HCT116 (cell line): Measurements from ENCODE around the gene CCDC32. TPM values are rescaled to one million over a fixed set of nuclear protein-coding genes. Genes with fewer than 3 reads are reported as not detected.
A peak's percentile ranks its signal among the peaks of the same experiment; 100 is the strongest.

Source experiments
- ATAC-seq: fragments of 200-7000 bp; cut with Tn5 transposase; 2 replicates; pipeline ENCODE4 v1.9.1; 2020; ENCODE audit warnings: mild to moderate bottlenecking, moderate library complexity
- BruUV-seq: library from RNA; stranded (reverse); fragments of 400-500 nt; replicated peaks from 2 replicates; lab custom pipeline; 2021; lab: Mats Ljungman, UMichigan
- CTCF ChIA-PET: fragments of 300-600 bp; sonication (Branson Sonifier 250); formaldehyde crosslinking; loops from one replicate; lab custom pipeline; 2021; ENCODE audit warnings: antibody characterized with exemption; lab: Charles Lee
- POLR2A ChIA-PET: fragments of 300-600, 350-600 bp; sonication (Branson Sonifier 250); formaldehyde crosslinking; loops from one replicate; lab custom pipeline; 2021; ENCODE audit warnings: antibody characterized with exemption; lab: Charles Lee
- RAD21 ChIA-PET, 2 experiments: fragments of 300-600 bp; sonication (Branson Sonifier 250); formaldehyde crosslinking; loops; one replicate each; lab custom pipeline; 2023; ENCODE audit warnings: low total read pairs in 2 of 2; ENCODE audit not compliant: uncharacterized antibody in 2 of 2, unreplicated experiment in 2 of 2, low non-redundant PET in 1 of 2; lab: Charles Lee
- DNase-seq: peaks from one replicate; pipeline ENCODE4 v3.0.0-alpha.2; 2010; ENCODE audit warnings: low read depth, low spot score
- H2AFZ ChIP-seq: fragments of 200-600 bp; shearing (Covaris generic), sonication (generic); 2 replicates; pipeline ENCODE4 v1.6.1; 2017; ENCODE audit warnings: low read depth, mixed run types, mixed read lengths, antibody characterized with exemption, low read length; ENCODE audit not compliant: poor library complexity, severe bottlenecking
- H3K27ac ChIP-seq: 2 replicates; pipeline ENCODE4 v1.5.1; 2012; ENCODE audit warnings: low read depth, low read length
- H3K27me3 ChIP-seq: fragments of 200-600 bp; sonication (generic); 2 replicates; pipeline ENCODE4 v1.6.1; 2016; ENCODE audit warnings: mixed run types, low read length, mixed read lengths; ENCODE audit not compliant: insufficient read depth
- H3K36me3 ChIP-seq, 2 experiments: fragments of 200-500 bp in 1 of 2; fragments of 200-600 bp in 1 of 2; sonication (Bioruptor generic) in 1 of 2; sonication (generic) in 1 of 2; 2 replicates each; pipeline versions ENCODE4 v1.5.1 to v1.6.1; 2014 to 2016; ENCODE audit warnings: low read length in 2 of 2, inconsistent platforms in 1 of 2, mixed read lengths in 1 of 2, mixed run types in 1 of 2; ENCODE audit not compliant: insufficient read depth in 2 of 2, control insufficient read depth in 1 of 2
- H3K4me1 ChIP-seq, 2 experiments: fragments of 200-600 bp in 1 of 2; sonication (generic) in 1 of 2; 2 replicates each; pipeline versions ENCODE4 v1.5.1 to v1.6.1; 2012 to 2017; ENCODE audit warnings: low read length in 2 of 2, inconsistent platforms in 1 of 2, mild to moderate bottlenecking in 1 of 2, mixed read lengths in 1 of 2, mixed run types in 1 of 2, moderate library complexity in 1 of 2; ENCODE audit not compliant: insufficient read depth in 2 of 2, control insufficient read depth in 1 of 2
- H3K4me2 ChIP-seq: fragments of 200-600 bp; sonication (generic); 2 replicates; pipeline ENCODE4 v1.6.1; 2017; ENCODE audit warnings: mixed run types, low read length, mixed read lengths
- H3K4me3 ChIP-seq, 2 experiments: fragments of 200-600 bp in 1 of 2; sonication (generic) in 1 of 2; replicated peaks in 1 of 2; 2 replicates each; pipeline ENCODE4 v1.5.1; 2011 to 2016; ENCODE audit warnings: low read length in 2 of 2, control low read depth in 1 of 2, low read depth in 1 of 2, mild to moderate bottlenecking in 1 of 2, mixed read lengths in 1 of 2, mixed run types in 1 of 2
- H3K79me2 ChIP-seq: fragments of 200-600 bp; sonication (generic); 2 replicates; pipeline ENCODE4 v1.6.1; 2017; ENCODE audit warnings: mild to moderate bottlenecking, mixed run types, low read length, moderate library complexity, mixed read lengths; ENCODE audit not compliant: insufficient read depth
- H3K9ac ChIP-seq: fragments of 200-600 bp; sonication (generic); 2 replicates; pipeline ENCODE4 v1.6.1; 2016; ENCODE audit warnings: low read length, mixed read lengths
- H3K9me2 ChIP-seq: fragments of 200-600 bp; sonication (generic), shearing (Covaris generic); 2 replicates; pipeline ENCODE4 v1.6.1; 2017; ENCODE audit warnings: mixed run types, mild to moderate bottlenecking, moderate library complexity; ENCODE audit not compliant: insufficient read depth
- H3K9me3 ChIP-seq, 2 experiments: fragments of 200-500 bp in 1 of 2; fragments of 200-600 bp in 1 of 2; sonication (Bioruptor generic) in 1 of 2; sonication (generic) in 1 of 2; 2 replicates each; pipeline ENCODE4 v1.6.1; 2014 to 2017; ENCODE audit warnings: low read length in 2 of 2, mixed read lengths in 2 of 2, inconsistent platforms in 1 of 2, low read depth in 1 of 2, mild to moderate bottlenecking in 1 of 2, mixed run types in 1 of 2, moderate library complexity in 1 of 2; ENCODE audit not compliant: control insufficient read depth in 1 of 2, insufficient read depth in 1 of 2
- H4K20me1 ChIP-seq: fragments of 200-600 bp; sonication (generic), shearing (Covaris generic); 2 replicates; pipeline ENCODE4 v1.6.1; 2017; ENCODE audit warnings: mixed run types, mild to moderate bottlenecking, moderate library complexity; ENCODE audit not compliant: insufficient read depth
- CTCF ChIP-seq, 3 experiments: fragments of 200-600 bp in 1 of 3; sonication (generic) in 1 of 3; IDR thresholded peaks in 2 of 3; conservative IDR thresholded peaks in 1 of 3; 2 replicates each; pipeline ENCODE4 v1.5.1; 2012 to 2017; ENCODE audit warnings: low read depth in 2 of 3, low read length in 2 of 3, antibody characterized with exemption in 1 of 3, borderline replicate concordance in 1 of 3, control low read depth in 1 of 3, mild to moderate bottlenecking in 1 of 3, mixed read lengths in 1 of 3, mixed run types in 1 of 3, moderate library complexity in 1 of 3; ENCODE audit not compliant: insufficient read depth in 1 of 3
- EZH2 ChIP-seq: fragments of 200-600 bp; sonication (generic); IDR thresholded peaks from 2 replicates; pipeline ENCODE4 v1.6.1; 2017; ENCODE audit warnings: antibody characterized with exemption, mixed run types
- EZH2phosphoT487 ChIP-seq: fragments of 200-600 bp; IDR thresholded peaks from 2 replicates; pipeline ENCODE4 v1.6.1; 2018; ENCODE audit warnings: antibody characterized with exemption, borderline replicate concordance
- FOSL1 ChIP-seq: IDR thresholded peaks from 2 replicates; pipeline ENCODE4 v1.6.1; 2012; ENCODE audit warnings: low read depth
- JUND ChIP-seq: IDR thresholded peaks from 2 replicates; pipeline ENCODE4 v1.6.1; 2012
- MAX ChIP-seq: IDR thresholded peaks from 2 replicates; pipeline ENCODE4 v1.6.1; 2012
- POLR2AphosphoS5 ChIP-seq: IDR thresholded peaks from 2 replicates; pipeline ENCODE4 v1.6.1; 2011; ENCODE audit warnings: mild to moderate bottlenecking, low read depth, low read length, moderate library complexity
- SIN3A ChIP-seq: IDR thresholded peaks from 2 replicates; pipeline ENCODE4 v1.6.1; 2012; ENCODE audit warnings: low read depth
- SRF ChIP-seq: IDR thresholded peaks from 2 replicates; pipeline ENCODE4 v1.6.1; 2012; ENCODE audit warnings: low read depth
- YY1 ChIP-seq: IDR thresholded peaks from 2 replicates; pipeline ENCODE4 v1.6.1; 2011; ENCODE audit warnings: low read length, low read depth, moderate library complexity, mild to moderate bottlenecking; ENCODE audit not compliant: insufficient replicate concordance; ENCODE audit errors: extremely low read depth
- ZNF274 ChIP-seq: fragments of 200-500 bp; sonication (Bioruptor generic); IDR thresholded peaks from 2 replicates; pipeline ENCODE4 v1.6.1; 2014; ENCODE audit warnings: mild to moderate bottlenecking, low read depth, low read length, inconsistent platforms
- intact Hi-C: fragments of 100-400 bp; cut with micrococcal nuclease; formaldehyde crosslinking; loops from 2 replicates; pipeline ENCODE4 v1.10.0; 2022
- total RNA-seq: library from RNA; stranded (reverse); gene quantifications from one replicate; pipeline ENCODE4 v1.2.1, GENCODE V29; 2021; ENCODE audit not compliant: unreplicated experiment
- TF ChIP-seq, protein P1 (sequence below): IDR thresholded peaks from 2 replicates; pipeline ENCODE4 v1.6.1; 2012; ENCODE audit warnings: low read depth

CCDC32 gene
- total RNA-seq, 1 experiment from 2014 or later, result 18.6 TPM

- no TSS peak for BruUV-seq
- CTCF ChIA-PET, result interaction anchor here (1.7 to 2.6 kb wide), 3 partner anchors 9 to 283 kb away, joined by 4 to 13 read pairs (median 5); no protein-coding TSS in a partner anchor
- H4K20me1 ChIP-seq, result no peaks in the 10 kb centered on the region
- no peak for ATAC-seq
- no peaks in the 10 kb centered on the region for H3K9me3 ChIP-seq
- POLR2A ChIA-PET, result interaction anchor here (1.0 kb wide), 1 partner anchor 26 kb away, joined by 3 read pairs; the partner anchor contains the start of gene CCDC32
- no peaks in the 10 kb centered on the region for H3K9me2 ChIP-seq
- no peak overlapping the region for H3K9ac ChIP-seq
- H3K27ac ChIP-seq, result no peak overlapping the region
- H3K36me3 ChIP-seq, result no peaks in the 10 kb centered on the region
- H3K4me1 ChIP-seq, result peaks cover 0 to 20% of the 10 kb centered on the region in 2 experiments; a peak in 2 of 4 replicates
- no peak for TF ChIP-seq SRF
- TF ChIP-seq EZH2, result no peak
- TF ChIP-seq MAX, result no peak
- TF ChIP-seq POLR2AphosphoS5, result no peak
- no peak for DNase-seq
- H3K27me3 ChIP-seq, result no peaks in the 10 kb centered on the region
- RAD21 ChIA-PET, result no interaction called here
- intact Hi-C loops, result loop anchor here (5.0 to 10.0 kb wide), 2 partner anchors 194 to 302 kb away; partner anchors contain the start of gene VPS18
- H2AFZ ChIP-seq, result peak overlapping the region; percentile 75
- no peak overlapping the region for H3K4me3 ChIP-seq
- H3K79me2 ChIP-seq, result peaks cover 12% of the 10 kb centered on the region
- H3K4me2 ChIP-seq, result no peak overlapping the region
Observed at GRCh38 chr15:40590667-40591050, 25.8 kb upstream of the CCDC32 start.

DNA sequence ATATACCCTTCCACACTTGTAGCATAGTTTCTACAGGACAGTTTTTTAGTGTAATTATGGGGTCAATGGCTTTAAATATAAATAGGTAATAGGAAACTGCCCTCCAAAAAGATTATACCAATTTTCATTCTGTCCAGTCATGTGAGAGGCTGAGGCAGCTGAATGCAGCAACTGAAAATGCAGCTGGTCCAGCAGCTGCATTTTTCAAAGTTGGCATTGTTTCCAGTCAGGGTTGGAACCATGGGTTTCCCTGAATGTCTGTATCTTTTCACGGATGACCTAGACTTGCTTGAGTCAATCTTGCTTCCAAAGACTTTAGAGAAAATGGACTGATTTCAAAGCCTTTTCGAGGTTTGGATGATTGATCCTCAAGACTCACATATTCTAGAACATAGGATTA, 19.3 kb upstream of the CCDC32 start:
- POLR2A ChIA-PET, result interaction anchor here (0.7 to 2.1 kb wide), 6 partner anchors 9 to 290 kb away, joined by 3 to 16 read pairs (median 3); partner anchors contain the start of genes CCDC32, RHOV and RPUSD2
- H3K27ac ChIP-seq, result no peak overlapping the region
- H2AFZ ChIP-seq, result peak overlapping the region; percentile 36
- no peaks in the 10 kb centered on the region; the same call in 1 of the 2 replicates for H3K9me2 ChIP-seq
- H3K4me3 ChIP-seq, result peak overlapping the region in 1 of 2 experiments; percentile 35; a peak in 2 of 4 replicates
- DNase-seq (no peak), ATAC-seq (no peak)
- no peaks in the 10 kb centered on the region for H3K79me2 ChIP-seq
- H3K9ac ChIP-seq, result peak overlapping the region; percentile 41
- peaks cover 0 to 3% of the 10 kb centered on the region in 2 experiments; a peak in 1 of 4 replicates for H3K9me3 ChIP-seq
- H3K4me1 ChIP-seq, result peaks cover 10 to 23% of the 10 kb centered on the region in 2 experiments; a peak in 3 of 4 replicates
- peak overlapping the region; percentile 73 for H3K4me2 ChIP-seq
- H3K36me3 ChIP-seq, result no peaks in the 10 kb centered on the region
- H4K20me1 ChIP-seq, result no peaks in the 10 kb centered on the region
- CTCF ChIA-PET, result interaction anchor here (0.9 to 1.5 kb wide), 3 partner anchors 9 to 19 kb away, joined by 3 to 4 read pairs (median 3); partner anchors contain the start of genes CCDC32, KNL1 and RPUSD2
- intact Hi-C loops, result no loop called here
- H3K27me3 ChIP-seq, result no peaks in the 10 kb centered on the region
- TSS peak; percentile 82 for BruUV-seq
- RAD21 ChIA-PET, result interaction anchor here in 1 of 2 experiments (0.7 kb wide), 1 partner anchor 35 kb away, joined by 4 read pairs; no protein-coding TSS in a partner anchor
- no peak for TF ChIP-seq YY1
- TF ChIP-seq SIN3A, result no peak
- TF ChIP-seq, protein P1, sequence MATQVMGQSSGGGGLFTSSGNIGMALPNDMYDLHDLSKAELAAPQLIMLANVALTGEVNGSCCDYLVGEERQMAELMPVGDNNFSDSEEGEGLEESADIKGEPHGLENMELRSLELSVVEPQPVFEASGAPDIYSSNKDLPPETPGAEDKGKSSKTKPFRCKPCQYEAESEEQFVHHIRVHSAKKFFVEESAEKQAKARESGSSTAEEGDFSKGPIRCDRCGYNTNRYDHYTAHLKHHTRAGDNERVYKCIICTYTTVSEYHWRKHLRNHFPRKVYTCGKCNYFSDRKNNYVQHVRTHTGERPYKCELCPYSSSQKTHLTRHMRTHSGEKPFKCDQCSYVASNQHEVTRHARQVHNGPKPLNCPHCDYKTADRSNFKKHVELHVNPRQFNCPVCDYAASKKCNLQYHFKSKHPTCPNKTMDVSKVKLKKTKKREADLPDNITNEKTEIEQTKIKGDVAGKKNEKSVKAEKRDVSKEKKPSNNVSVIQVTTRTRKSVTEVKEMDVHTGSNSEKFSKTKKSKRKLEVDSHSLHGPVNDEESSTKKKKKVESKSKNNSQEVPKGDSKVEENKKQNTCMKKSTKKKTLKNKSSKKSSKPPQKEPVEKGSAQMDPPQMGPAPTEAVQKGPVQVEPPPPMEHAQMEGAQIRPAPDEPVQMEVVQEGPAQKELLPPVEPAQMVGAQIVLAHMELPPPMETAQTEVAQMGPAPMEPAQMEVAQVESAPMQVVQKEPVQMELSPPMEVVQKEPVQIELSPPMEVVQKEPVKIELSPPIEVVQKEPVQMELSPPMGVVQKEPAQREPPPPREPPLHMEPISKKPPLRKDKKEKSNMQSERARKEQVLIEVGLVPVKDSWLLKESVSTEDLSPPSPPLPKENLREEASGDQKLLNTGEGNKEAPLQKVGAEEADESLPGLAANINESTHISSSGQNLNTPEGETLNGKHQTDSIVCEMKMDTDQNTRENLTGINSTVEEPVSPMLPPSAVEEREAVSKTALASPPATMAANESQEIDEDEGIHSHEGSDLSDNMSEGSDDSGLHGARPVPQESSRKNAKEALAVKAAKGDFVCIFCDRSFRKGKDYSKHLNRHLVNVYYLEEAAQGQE, result no peak
- TF ChIP-seq ZNF274, result no peak
- TF ChIP-seq EZH2phosphoT487, result no peak
- TF ChIP-seq FOSL1, result no peak
- no peak for TF ChIP-seq JUND
- TF ChIP-seq CTCF (IDR thresholded peaks at IDR 0.05 in 2 of 3, conservative IDR thresholded peaks at IDR 0.05 in 1 of 3; ENCODE audit: borderline replicate concordance in 1 of 3, insufficient read depth in 1 of 3, low read depth in 2 of 3, low read length in 2 of 3), result no peak
